ENCODE results near the gene ASIC1.

- no peak for TF ChIP-seq MAX (IDR thresholded peaks at IDR 0.05)
- TF ChIP-seq REST (IDR thresholded peaks at IDR 0.05; ENCODE audit: low read depth): no peak
- no peak for TF ChIP-seq EP300 (IDR thresholded peaks at IDR 0.05; ENCODE audit: borderline replicate concordance)
- no peak for TF ChIP-seq FOXM1 (IDR thresholded peaks at IDR 0.05; ENCODE audit: borderline replicate concordance, low read depth)
- TF ChIP-seq YY1 (IDR thresholded peaks at IDR 0.05; ENCODE audit: low read depth): no peak
- TF ChIP-seq TCF12 (IDR thresholded peaks at IDR 0.05; ENCODE audit: low read depth): no peak
- TF ChIP-seq RAD21 (IDR thresholded peaks at IDR 0.05; ENCODE audit: low read depth): no peak
These were observed 45.4 kb downstream of the ASIC1 start for GRCh38 chr12:50102646-50103309.
